Stimulated activated CD8-positive, alpha-beta memory T cell treated with anti-CD3 and anti-CD28 coated beads, Interleukin-12 subunit alpha, Interleukin-12 subunit beta, amount 100 ng/mL, for 24 hours (primary cell): ENCODE results near the gene CCDC12.

Experiments
- DNase-seq: peaks from one replicate; pipeline ENCODE4 v3.0.0-alpha.2; 2020; ENCODE audit errors: extremely low read depth

Gene CCDC12

DNA sequence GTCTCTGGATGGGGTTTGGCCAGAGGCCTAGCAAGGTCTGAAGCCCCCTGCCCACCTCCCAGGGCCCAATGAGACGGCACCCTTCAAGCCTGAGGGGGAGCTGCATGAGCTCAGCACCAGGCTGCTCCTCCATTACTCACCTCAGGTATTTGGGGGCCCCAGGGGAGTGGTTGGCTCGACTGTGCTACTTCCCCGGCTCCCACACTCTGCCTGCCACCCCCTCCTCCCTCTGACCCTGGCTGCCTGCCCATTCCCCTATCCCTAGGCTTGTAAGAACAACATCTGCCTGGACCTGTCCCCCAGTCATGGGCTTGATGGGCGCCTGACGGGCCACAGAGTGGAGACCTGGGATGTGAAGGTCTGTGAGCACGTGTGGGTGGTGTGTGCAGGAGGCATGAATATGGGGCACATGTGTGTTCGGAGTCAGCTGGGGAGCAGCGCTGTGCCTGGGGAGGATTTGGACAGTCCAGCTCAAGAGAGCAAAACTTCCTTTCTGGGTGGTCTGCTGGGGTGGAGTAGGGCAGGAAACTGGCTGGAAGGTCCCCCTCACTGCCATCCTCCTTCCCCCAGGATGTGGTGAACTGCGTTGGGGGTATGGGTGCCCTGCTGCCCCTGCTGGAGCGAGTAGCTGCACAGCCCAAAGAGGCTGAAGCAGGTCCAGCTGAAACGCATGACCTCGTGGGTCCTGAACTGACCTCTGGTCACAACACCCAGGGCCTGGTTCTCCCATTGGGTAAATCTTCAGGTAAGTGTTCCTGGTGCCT lies 20.3 kb upstream of the CCDC12 start:
- DNase-seq = no peak

DNA sequence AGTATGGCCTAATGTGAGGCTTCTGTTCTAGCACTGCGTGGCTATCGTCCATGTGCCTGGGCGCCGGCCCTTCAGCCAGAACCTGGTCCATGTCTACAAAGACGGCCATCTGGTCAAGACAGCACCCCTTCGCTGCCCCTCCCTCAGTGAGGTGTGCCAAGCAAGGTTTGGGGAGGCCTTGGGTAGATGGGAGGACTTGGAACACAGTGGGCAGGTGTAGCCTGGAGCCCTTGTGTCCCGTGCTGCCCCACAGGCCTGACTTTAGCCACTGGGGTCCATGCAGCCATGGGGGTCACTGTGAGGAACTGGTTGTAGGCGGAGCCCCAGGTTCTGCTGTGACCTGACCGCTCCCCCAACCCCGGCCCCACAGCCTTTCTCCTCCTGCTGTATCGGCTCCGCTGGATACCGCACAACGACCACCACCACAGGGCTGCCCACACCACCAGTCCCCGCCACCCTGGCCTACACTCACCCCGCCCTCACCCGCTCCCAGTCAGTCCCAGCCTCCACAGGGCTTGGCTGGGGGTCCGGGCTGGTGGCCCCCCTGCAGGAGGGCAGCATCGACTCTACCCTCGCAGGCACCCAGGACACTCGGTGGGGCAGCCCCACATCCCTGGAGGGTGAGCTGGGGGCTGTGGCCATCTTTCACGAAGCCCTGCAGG lies 19.5 kb upstream of the CCDC12 start:
- DNase-seq = no peak

DNA sequence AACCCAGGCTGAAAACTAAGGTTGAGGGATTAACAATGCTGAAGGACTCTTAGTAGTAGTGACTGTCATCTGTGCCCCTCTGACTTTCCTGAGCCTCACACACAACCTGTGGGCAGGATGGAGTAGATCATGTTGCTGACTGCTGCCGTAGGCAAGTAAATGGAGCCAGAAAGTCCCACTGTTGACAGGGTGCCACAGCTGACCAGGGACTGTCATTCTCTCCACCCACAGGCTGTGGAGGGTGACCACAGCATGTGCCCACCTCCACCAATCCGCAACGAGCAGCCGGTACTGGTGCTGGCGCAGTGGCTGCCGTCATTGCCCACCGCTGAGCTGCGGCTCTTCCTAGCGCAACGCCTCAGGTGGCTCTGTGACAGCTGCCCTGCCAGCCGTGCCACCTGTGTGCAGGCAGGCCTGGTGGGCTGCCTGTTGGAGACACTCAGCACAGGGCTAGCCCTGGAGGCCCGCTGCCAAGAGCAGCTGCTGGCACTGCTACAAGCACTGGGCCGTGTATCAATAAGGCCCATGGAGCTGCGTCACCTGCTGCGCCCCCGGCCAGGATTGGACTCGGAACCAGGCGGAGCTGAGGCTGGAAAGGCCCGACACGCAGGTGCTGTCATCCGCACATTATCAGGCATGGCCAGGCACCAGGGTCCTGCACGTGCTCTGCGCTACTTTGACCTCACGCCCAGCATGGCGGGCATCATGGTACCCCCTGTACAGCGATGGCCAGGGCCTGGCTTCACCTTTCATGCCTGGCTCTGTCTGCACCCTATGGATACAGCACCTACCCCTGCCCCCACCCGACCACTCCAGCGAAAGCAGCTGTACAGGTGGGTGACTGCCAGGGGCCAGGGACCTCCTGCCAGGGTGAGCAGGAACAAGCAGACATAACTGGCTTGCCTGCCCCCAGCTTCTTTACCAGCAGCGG lies 18.5 kb upstream of the CCDC12 start:
- no peak for DNase-seq

DNA sequence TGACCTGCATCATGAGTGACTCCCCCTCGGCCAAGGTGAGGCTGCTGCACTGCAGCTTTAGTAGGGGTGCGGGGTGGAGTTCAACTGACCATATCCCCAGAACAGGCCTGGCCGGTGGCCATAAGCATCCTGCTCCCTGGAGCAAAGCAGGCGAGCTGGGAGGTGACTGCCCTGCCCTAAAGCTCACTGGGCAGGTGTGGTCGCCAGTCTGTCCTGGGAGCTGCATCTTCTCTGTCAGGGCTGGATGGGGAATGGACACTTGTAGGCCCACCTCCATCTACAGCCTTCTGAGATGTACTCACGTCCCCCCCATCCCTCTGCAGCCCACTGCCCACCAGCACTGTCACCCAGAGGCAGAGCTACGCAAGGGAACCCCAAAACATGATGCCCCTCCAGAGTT lies 17.4 kb upstream of the CCDC12 start:
- DNase-seq = no peak

DNA sequence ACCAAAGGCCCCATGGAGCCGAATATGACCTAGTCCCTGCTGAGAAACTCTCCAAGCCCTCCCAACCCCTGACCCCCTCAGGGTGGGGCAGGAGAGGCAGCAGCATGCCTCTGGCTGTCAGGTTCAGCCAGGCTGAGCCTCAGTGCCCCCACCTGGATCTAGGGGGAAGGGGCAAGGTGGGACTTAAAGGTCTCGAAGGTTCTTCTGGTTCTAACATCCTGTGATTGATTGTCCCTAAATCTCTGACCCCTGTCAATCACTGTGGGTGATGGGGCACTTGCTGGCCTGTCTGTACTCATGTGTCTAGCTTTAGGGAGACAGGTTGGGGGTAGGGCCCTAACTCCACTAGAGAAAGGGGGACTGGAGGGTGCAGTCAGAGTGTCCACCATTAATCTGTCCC lies 16.7 kb upstream of the CCDC12 start:
- no peak for DNase-seq

GRCh38 chr3:46992231-46992630 lies 15.7 kb upstream of the CCDC12 start:
- DNase-seq = no peak

GRCh38 chr3:46991406-46992165 lies 15.0 kb upstream of the CCDC12 start:
- no peak for DNase-seq

DNA sequence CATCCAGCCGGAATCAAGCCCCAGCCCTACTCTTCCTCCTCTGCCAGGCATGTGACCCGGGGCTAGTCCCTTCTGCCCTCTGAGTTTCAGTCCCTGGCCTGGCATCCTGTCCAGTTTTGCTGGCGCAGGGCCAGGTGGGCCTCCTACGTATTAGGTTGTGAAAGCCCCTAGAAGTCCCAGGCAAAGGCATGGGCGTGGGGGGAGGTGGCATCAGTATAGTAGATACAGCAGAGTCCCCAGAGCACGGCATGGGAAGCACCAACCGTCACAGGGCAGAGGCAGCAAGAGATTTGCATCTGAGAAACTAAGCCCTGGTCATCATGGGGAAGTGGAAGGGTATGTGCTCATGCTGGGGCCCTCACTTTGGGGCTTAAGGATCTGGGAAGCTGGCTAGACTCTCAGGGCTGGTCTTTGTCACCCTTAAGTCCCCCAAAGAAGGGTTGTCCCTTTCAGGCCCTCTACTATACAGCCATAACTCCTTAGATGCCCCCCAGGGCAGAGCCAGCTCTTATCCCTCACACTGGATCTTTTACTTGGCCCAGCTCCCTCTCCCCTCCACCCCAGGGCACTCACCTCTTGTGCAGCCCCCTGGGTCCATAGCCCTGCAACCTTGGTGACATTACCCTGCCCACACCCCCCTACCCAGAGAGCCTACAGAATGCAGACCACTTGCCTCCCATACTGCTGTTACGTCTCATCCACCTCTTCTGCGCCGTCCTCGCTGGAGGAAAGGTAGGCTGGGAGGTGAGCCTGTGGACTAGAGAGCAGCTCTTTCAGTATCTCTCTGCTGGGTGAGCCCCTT lies 14.2 kb upstream of the CCDC12 start:
- DNase-seq = no peak

DNA sequence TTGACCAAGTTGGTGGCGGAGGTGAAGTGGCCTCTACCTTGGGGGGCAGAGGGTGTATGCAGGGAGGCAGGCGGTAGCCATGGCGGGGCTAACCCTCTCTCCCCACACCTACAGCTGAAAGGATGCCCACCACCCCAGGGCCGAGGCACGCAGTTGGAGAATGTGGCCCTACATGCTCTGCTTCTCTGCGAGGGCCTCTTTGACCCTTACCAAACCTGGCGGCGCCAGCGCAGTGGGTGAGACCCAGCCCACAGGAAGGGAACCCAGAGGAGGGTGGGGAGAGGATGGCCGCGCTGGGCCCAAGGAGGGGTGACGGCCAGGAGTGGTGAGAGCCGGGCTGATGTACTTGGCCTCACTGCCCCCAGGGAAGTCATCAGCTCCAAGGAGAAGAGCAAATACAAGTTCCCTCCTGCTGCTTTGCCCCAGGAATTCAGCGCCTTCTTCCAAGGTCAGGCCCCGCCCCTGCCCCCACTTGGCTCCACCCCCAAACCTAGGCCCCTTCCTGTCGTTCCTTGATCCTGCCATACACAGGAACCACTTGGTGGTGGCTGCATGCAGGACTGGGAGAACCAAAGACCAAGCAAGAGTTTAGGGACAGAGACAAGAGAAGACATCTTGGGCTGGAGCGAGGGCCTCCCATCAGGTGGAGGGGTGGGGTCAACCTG lies 12.7 kb upstream of the CCDC12 start:
- DNase-seq = no peak

DNA sequence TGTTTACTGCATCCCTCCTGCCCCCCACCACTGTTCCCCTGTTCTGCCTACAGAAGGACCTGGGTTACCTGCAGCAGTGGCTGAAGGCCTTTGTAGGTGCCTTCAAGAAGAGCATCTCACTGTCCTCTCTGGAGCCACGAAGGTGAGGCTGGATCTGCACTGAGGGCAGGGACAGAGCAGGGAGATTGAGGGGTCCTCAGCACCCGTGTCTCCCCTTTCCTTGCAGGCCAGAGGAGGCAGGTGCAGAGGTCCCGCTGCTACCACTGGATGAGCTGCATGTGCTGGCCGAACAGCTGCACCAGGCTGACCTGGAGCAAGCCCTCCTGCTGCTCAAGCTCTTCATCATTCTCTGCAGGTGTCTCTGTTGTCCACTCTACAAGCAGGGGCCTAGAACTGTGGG lies 12.1 kb upstream of the CCDC12 start:
- no peak for DNase-seq

DNA sequence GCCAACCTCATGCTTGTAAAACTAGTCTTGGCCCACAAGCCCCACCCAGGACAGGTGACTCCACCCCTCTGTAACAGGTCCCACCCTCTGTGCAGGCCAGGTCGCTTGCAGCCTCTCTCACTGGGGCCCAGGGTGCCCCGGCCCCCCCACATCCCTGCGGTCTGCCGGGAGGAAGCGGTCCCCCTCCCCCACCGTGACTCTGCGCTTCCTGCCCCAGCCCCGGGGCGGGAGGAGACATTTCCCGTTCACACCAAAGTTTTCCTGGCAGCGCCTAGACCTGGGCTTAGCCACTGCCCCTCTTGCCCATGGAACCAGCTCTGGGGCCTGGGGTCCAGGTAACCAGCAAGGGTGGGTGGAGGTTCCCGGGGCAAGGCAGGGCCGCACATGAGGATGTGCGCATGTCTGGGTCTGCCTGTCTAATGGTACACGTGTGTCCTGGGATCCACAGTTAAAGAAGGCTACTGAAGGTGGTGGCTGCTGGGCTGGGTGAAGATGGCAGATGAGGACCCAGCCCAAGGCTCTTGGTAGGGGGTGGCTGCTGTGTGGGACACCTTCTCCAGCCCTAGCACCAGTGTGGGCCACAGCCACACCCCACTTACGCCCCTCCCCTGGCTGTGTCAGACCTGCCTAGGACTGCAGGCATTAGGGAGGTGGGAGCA lies 11.3 kb upstream of the CCDC12 start:
- DNase-seq = peak; percentile 64

DNA sequence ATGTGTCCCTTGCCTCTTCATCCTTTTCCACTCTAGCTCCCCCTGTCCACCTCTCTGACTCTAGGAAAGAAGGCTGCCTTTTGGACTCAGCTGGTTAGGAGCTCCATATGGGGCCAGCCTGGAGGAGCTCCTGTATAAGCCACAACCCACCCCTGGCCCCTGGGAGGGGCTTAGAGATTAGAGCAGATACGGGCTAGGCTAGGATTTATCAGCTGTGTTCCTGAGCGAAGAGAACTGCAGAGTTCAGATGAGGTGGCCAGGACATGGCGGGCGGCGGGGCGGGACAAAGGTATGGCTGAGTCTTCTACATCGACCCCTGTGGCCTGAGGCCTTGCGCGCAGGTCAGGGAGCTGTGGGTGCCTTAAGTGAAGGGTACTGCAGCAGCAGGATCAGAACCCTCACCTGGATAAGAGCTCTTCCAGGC lies 10.8 kb upstream of the CCDC12 start:
- DNase-seq = no peak

DNA sequence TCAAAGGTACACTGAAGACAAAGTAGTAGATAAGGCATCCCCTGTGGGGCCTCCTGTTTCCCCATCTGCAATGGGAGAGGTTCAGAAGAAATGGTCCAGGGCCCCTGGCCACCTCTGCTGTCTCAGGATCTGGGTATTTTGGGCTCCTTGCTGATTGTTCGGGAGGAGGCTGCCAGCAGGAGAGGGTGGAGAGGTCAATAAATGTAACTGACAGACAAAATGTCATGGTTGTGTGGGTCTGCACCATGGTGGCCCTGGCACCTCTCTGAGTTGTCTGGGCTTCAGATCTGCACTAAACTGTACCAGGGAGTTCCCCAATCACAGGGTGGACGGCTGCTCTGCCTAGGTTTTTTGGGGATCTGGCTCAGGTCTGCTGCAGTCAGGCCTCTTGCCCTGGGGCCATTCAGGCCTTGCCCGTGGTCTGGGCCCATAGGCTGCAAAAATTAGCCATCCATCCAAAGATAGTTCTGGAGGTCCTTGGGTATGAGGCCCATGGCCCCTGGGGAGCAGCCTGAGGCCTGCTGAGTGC lies 10.3 kb upstream of the CCDC12 start:
- DNase-seq = no peak

DNA sequence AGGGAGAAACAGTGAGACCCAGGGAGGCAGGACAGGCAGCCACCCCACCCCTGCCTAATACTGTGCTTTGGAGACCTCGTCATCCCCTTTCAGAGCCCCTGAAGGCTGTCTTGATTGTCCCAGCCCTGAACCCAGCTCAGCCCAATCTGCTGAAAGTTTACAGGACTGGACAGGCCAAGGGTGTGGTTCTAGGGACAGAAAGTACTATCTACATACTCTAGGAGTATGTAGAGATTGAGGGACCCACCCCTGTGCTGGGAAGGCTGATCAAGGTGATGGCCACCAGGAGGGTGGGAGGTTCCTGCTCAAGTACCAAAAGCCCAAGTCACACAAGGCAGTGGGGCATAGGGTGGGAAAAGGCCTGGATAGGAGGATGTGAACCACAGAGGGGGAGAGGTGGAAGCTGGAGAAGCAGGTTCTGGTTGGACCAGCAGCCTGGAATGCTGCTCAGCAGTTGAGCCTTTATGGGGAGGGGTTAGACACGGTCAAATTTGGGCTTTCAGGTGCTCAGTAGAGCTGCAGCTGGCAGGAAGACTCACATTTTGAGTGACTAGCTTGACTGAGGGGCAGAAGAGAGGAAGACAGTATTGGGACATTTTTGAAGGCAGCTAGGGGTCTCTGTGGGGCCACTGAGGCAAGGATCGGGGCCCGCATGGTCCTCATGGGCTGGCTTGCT lies 9.6 kb upstream of the CCDC12 start:
- DNase-seq = no peak

DNA sequence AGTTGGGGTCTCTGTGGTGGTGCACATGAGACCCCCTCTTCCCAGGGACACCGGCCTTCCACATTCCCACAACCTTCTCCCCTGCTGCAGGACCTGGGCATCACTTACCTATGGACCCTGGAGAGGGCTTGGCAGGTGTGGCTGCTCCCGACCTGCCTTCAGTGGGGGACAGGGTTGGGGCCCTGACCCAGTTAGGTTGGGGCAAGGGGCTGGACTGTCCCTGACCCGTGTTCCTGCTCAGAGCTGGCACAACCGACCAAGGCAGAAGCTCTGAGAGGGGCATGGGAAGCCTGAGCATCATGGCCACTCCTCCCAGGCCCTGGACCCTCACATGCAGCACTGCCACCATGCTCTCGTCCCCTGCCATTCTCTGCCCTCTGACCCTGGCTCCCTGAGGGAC lies 9.0 kb upstream of the CCDC12 start:
- DNase-seq = no peak

DNA sequence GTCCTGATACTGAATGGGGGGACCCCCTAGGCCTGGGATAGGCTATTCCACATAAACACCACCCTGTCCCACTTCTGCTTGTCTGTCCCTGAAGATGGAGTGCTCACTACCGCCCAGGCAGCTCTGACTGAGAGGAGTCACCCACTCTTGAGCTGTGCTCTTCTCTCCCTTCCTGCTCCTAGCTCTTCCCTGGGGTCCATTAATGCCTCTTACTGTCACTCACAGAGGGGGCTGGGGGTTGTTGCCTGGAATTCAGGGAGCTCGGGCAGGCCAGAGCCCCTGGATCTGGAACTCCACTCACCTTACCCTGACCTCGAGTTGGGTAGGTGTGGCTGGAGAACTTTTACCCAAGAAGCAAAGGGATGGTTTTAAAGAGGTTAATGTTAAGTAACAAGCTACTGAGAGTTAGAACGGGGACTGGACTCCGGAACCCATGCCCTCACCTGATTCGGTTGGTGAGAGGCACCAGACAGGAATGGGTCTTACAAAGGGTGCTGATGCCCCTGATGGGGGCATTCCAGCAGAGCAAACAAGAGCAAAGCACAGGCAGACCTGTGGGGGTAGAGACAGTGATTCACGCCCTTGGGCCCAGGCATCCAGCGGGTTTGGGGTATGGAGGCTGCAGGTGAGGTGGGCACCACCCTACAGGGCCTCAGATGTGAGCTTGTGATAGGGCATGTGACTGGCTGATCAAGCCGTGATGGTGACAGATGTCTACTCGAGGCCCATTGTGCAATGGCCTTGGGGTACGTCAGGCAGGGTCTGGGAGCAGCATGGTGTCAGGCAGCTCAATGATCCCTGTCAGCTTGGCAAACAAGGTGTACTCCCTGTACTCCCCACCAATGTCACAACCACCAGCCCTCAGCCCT lies 8.3 kb upstream of the CCDC12 start:
- no peak for DNase-seq

- DNase-seq = no peak
Measured at GRCh38 chr3:46982546-46982945, 6.0 kb upstream of the CCDC12 start.

DNA sequence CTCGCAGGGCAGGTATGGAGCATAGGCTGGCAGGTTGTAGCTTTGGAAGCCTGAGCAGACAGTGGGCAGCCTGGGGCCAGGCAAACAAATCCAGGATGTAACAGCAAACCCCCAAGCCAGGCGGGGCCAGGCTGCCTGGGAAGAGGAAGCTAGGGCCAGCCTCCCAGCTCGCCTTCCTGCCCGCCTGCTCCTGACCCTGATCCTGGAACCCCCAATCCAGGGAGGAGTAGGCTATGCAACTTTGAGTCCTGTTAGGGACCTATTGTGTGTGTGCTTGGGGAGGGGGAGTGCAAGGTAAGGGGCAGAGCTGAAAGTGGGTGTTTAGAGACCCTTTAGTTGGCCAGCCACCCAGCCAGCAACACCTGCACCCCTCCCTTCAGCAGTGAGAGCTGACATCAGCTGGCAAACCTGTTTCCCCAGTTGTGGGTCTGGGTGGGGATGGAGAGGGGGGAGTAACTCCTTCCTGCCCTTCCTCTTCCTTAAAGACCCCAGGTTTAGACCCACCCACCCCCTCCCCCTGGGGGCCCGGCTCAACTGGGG lies 5.5 kb upstream of the CCDC12 start:
- DNase-seq = no peak
